GM23338 (cell line): ENCODE results near the gene SDHB.

Experiments used
- CREB1 ChIP-seq: fragments of 250-450 bp; sonication (Bioruptor Pico); IDR thresholded peaks from 2 replicates; pipeline ENCODE4 v1.5.0; 2020; ENCODE audit warnings: low read depth, mild to moderate bottlenecking, moderate library complexity
- EZH2 ChIP-seq: fragments of 200-600 bp; sonication (generic); IDR thresholded peaks from one replicate; pipeline ENCODE4 v1.8.0; 2017; ENCODE audit warnings: antibody characterized with exemption, mild to moderate bottlenecking, low read depth; ENCODE audit not compliant: unreplicated experiment
- EZH2phosphoT487 ChIP-seq: fragments of 200-600 bp; sonication (generic); IDR thresholded peaks from one replicate; pipeline ENCODE4 v1.8.1; 2018; ENCODE audit warnings: antibody characterized with exemption; ENCODE audit not compliant: unreplicated experiment
- POLR2AphosphoS5 ChIP-seq: IDR thresholded peaks from 2 replicates; pipeline ENCODE4 v1.6.1; 2016; ENCODE audit warnings: antibody characterized with exemption, low read depth
- TF ChIP-seq, protein P1 (sequence below), 2 experiments: fragments of 200-600 bp in 1 of 2; sonication (generic) in 1 of 2; conservative IDR thresholded peaks; 2 replicates each; pipeline versions ENCODE4 v1.5.1 to v1.6.1; 2016 to 2017; ENCODE audit warnings: antibody characterized with exemption in 2 of 2, low read depth in 2 of 2, mild to moderate bottlenecking in 2 of 2, moderate library complexity in 1 of 2

DNA sequence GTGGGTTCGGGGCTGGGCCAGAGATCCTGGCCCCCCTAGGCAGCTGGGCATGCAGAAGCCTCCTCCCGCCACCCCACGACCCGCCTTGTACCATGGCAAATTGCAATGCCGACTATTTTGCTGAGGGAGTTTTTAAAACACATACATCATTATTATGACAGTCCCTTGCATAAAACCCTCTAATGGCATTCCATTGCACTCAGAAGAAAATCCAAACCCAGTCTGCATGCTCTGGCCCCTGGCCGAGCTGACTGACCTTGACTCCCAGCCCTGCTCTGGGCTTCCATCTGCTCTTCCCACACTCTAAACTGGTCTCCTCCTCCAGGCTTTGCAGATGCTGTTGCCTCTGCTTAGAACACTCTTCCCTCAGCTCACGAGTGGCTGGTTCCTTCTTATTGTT lies 37.4 kb upstream of the SDHB start:
- TF ChIP-seq, protein P1, sequence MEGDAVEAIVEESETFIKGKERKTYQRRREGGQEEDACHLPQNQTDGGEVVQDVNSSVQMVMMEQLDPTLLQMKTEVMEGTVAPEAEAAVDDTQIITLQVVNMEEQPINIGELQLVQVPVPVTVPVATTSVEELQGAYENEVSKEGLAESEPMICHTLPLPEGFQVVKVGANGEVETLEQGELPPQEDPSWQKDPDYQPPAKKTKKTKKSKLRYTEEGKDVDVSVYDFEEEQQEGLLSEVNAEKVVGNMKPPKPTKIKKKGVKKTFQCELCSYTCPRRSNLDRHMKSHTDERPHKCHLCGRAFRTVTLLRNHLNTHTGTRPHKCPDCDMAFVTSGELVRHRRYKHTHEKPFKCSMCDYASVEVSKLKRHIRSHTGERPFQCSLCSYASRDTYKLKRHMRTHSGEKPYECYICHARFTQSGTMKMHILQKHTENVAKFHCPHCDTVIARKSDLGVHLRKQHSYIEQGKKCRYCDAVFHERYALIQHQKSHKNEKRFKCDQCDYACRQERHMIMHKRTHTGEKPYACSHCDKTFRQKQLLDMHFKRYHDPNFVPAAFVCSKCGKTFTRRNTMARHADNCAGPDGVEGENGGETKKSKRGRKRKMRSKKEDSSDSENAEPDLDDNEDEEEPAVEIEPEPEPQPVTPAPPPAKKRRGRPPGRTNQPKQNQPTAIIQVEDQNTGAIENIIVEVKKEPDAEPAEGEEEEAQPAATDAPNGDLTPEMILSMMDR (conservative IDR thresholded peaks at IDR 0.05; ENCODE audit: low read depth in 2 of 2) = no peak
- TF ChIP-seq EZH2phosphoT487 (no peak), CREB1 (no peak), POLR2AphosphoS5 (no peak), EZH2 (no peak)
